ENCODE data around the gene TMEM138. TPM values are rescaled to one million over a fixed set of nuclear protein-coding genes. Genes with fewer than 3 reads are reported as not detected.

TMEM138 gene
- total RNA-seq, result 10 to 100 TPM; 35.2 to 38.2 (median 37.8) TPM
- long read RNA-seq, donor 1, transcript TMEM138-201 (5 exons, 1,848 nt), result major isoform, 15 of 28 reads
- long read RNA-seq, donor 1, partial matches to known transcripts, result 0 of 28 reads
- long read RNA-seq, donor 1, other reads (novel, unspliced or antisense), result 8 of 28 reads
- long read RNA-seq, donor 2, transcript TMEM138-201 (5 exons, 1,848 nt), result major isoform, 13 of 24 reads
- long read RNA-seq, donor 2, partial matches to known transcripts, result 0 of 24 reads
- long read RNA-seq, donor 2, other reads (novel, unspliced or antisense), result 8 of 24 reads

- ATAC-seq, result peak; percentile 90
- H3K36me3 ChIP-seq (ENCODE audit: low read depth), result peaks cover 8% of the 10 kb centered on the region
- intact Hi-C loops (cut with DNase I, micrococcal nuclease), result no loop called here
- no peak for TF ChIP-seq CTCF (IDR thresholded peaks at IDR 0.05)
- peak within 1 kb of the TSS; percentile 52 for H3K4me3 ChIP-seq
- peaks cover 36% of the 10 kb centered on the region for H3K4me1 ChIP-seq (ENCODE audit: low read depth)
- H3K9me3 ChIP-seq, result no peaks in the 10 kb centered on the region
- DNase-seq, result peak; percentile 93 to 96 (median 94)
Measured at GRCh38 chr11:61361741-61362541, at the start of gene TMEM138, which contains the start of gene CYB561A3. TMEM138 (plus strand) TSS chr11:61362374; CDS start chr11:61364391, 2,017 bp downstream. CYB561A3 (minus strand) TSS chr11:61361882; CDS start chr11:61356713, 5,169 bp downstream.

GRCh38 chr11:61315260-61315659 lies 46.9 kb upstream of the TMEM138 start:
- DNase-seq (no peak), ATAC-seq (no peak)
- no peaks in the 10 kb centered on the region for H3K9me3 ChIP-seq
- intact Hi-C loops (cut with DNase I, micrococcal nuclease), result no loop called here
- peaks cover 25% of the 10 kb centered on the region for H3K36me3 ChIP-seq (ENCODE audit: low read depth)
- H3K4me3 ChIP-seq, result no peak overlapping the region
- no peaks in the 10 kb centered on the region for H3K4me1 ChIP-seq (ENCODE audit: low read depth)
- no peak for TF ChIP-seq CTCF (IDR thresholded peaks at IDR 0.05)

GRCh38 chr11:61325649-61326414 lies 36.3 kb upstream of the TMEM138 start:
- H3K9me3 ChIP-seq, result no peaks in the 10 kb centered on the region
- no peaks in the 10 kb centered on the region for H3K36me3 ChIP-seq (ENCODE audit: low read depth)

GRCh38 chr11:61327669-61328071 lies 34.5 kb upstream of the TMEM138 start:
- no peaks in the 10 kb centered on the region for H3K9me3 ChIP-seq
- peaks cover 14% of the 10 kb centered on the region for H3K4me1 ChIP-seq (ENCODE audit: low read depth)
- no peak for ATAC-seq
- no peak for DNase-seq
- H3K4me3 ChIP-seq, result no peak overlapping the region
- intact Hi-C loops (cut with DNase I, micrococcal nuclease), result no loop called here
- no peak for TF ChIP-seq CTCF (IDR thresholded peaks at IDR 0.05)
- no peaks in the 10 kb centered on the region for H3K36me3 ChIP-seq (ENCODE audit: low read depth)

More at GRCh38 chr11:61325649-61326414, 36.3 kb upstream of the TMEM138 start:
- DNase-seq, result no peak
- Histone ChIP-seq H3K4me1 (ENCODE audit: low read depth) (peaks cover 1% of the 10 kb centered on the region), H3K4me3 (no peak overlapping the region)
- no peak for ATAC-seq
- TF ChIP-seq CTCF (IDR thresholded peaks at IDR 0.05), result no peak
- intact Hi-C loops (cut with DNase I, micrococcal nuclease), result no loop called here

- no peaks in the 10 kb centered on the region for H3K36me3 ChIP-seq (ENCODE audit: low read depth)
- no peak for DNase-seq
Measured at GRCh38 chr11:61328351-61328750, 33.8 kb upstream of the TMEM138 start.

More at GRCh38 chr11:61328351-61328750, 33.8 kb upstream of the TMEM138 start:
- Histone ChIP-seq H3K9me3 (no peaks in the 10 kb centered on the region), H3K4me1 (ENCODE audit: low read depth) (peaks cover 14% of the 10 kb centered on the region), H3K4me3 (no peak overlapping the region)
- intact Hi-C loops (cut with DNase I, micrococcal nuclease), result no loop called here
- no peak for TF ChIP-seq CTCF (IDR thresholded peaks at IDR 0.05)
- no peak for ATAC-seq
